Measurements from ENCODE around the gene SRRM3.
A peak's percentile ranks its signal among the peaks of the same experiment; 100 is the strongest.

Gene SRRM3

GRCh38 chr7:76318488-76319353 lies 117.0 kb downstream of the SRRM3 start:
- Histone ChIP-seq H3K27me3 (ENCODE audit: control insufficient read depth, low read length) (no peaks in the 10 kb centered on the region), H3K27ac (ENCODE audit: low read depth, low read length) (peak overlapping the region; percentile 12; the same call in 1 of the 2 replicates), H3K79me2 (ENCODE audit: control insufficient read depth, low read length) (no peaks in the 10 kb centered on the region), H3K4me3 (ENCODE audit: low read length) (peak overlapping the region; percentile 77), H3K36me3 (ENCODE audit: control insufficient read depth, low read length) (no peaks in the 10 kb centered on the region), H4K20me1 (ENCODE audit: control insufficient read depth, insufficient read depth, low read depth, low read length) (no peaks in the 10 kb centered on the region), H3K9me2 (replicated peaks; ENCODE audit: control insufficient read depth, low read length) (no peaks in the 10 kb centered on the region), H3K9me3 (ENCODE audit: control insufficient read depth, insufficient read depth, low read length) (no peaks in the 10 kb centered on the region), H3K4me2 (ENCODE audit: low read length) (peak overlapping the region; percentile 90), H3F3A (ENCODE audit: control insufficient read depth, insufficient read depth) (peaks cover 36% of the 10 kb centered on the region), H3K4me1 (ENCODE audit: control insufficient read depth, low read length) (peaks cover 33% of the 10 kb centered on the region)
- no peak for TF ChIP-seq EZH2phosphoT487 (IDR thresholded peaks at IDR 0.05; ENCODE audit: borderline replicate concordance, low read length)
- no peak for TF ChIP-seq CTCF (IDR thresholded peaks at IDR 0.05; ENCODE audit: low read depth, low read length, poor library complexity, severe bottlenecking)

- no peaks in the 10 kb centered on the region for H3K9me3 ChIP-seq (ENCODE audit: control insufficient read depth, insufficient read depth, low read length)
- no peak overlapping the region for H3K27ac ChIP-seq (ENCODE audit: low read depth, low read length)
- H3K79me2 ChIP-seq (ENCODE audit: control insufficient read depth, low read length), result peaks cover 38% of the 10 kb centered on the region
- H3K4me3 ChIP-seq (ENCODE audit: low read length), result no peak overlapping the region
- no peaks in the 10 kb centered on the region for H3K27me3 ChIP-seq (ENCODE audit: control insufficient read depth, low read length)
- TF ChIP-seq EZH2phosphoT487 (IDR thresholded peaks at IDR 0.05; ENCODE audit: borderline replicate concordance, low read length) (no peak), CTCF (IDR thresholded peaks at IDR 0.05; ENCODE audit: low read depth, low read length, poor library complexity, severe bottlenecking) (no peak)
- no peak overlapping the region for H3K4me2 ChIP-seq (ENCODE audit: low read length)
- peaks cover 48% of the 10 kb centered on the region for H3K36me3 ChIP-seq (ENCODE audit: control insufficient read depth, low read length)
- peaks cover under 1% of the 10 kb centered on the region for H3K4me1 ChIP-seq (ENCODE audit: control insufficient read depth, low read length)
- peaks cover 5% of the 10 kb centered on the region; the same call in 1 of the 2 replicates for H4K20me1 ChIP-seq (ENCODE audit: control insufficient read depth, insufficient read depth, low read depth, low read length)
- peaks cover 25% of the 10 kb centered on the region for H3F3A ChIP-seq (ENCODE audit: control insufficient read depth, insufficient read depth)
- H3K9me2 ChIP-seq (replicated peaks; ENCODE audit: control insufficient read depth, low read length), result no peaks in the 10 kb centered on the region
These were observed 123.4 kb downstream of the SRRM3 start for GRCh38 chr7:76325092-76325491.

GRCh38 chr7:76325811-76326210 lies 124.1 kb downstream of the SRRM3 start:
- Histone ChIP-seq H3F3A (ENCODE audit: control insufficient read depth, insufficient read depth) (peaks cover 24% of the 10 kb centered on the region), H3K4me3 (ENCODE audit: low read length) (no peak overlapping the region), H3K9me3 (ENCODE audit: control insufficient read depth, insufficient read depth, low read length) (no peaks in the 10 kb centered on the region), H3K4me1 (ENCODE audit: control insufficient read depth, low read length) (no peaks in the 10 kb centered on the region), H3K27ac (ENCODE audit: low read depth, low read length) (no peak overlapping the region), H3K36me3 (ENCODE audit: control insufficient read depth, low read length) (peaks cover 56% of the 10 kb centered on the region), H3K4me2 (ENCODE audit: low read length) (no peak overlapping the region), H3K9me2 (replicated peaks; ENCODE audit: control insufficient read depth, low read length) (no peaks in the 10 kb centered on the region), H3K27me3 (ENCODE audit: control insufficient read depth, low read length) (no peaks in the 10 kb centered on the region), H3K79me2 (ENCODE audit: control insufficient read depth, low read length) (peaks cover 45% of the 10 kb centered on the region), H4K20me1 (ENCODE audit: control insufficient read depth, insufficient read depth, low read depth, low read length) (peaks cover 10% of the 10 kb centered on the region; the same call in 1 of the 2 replicates)
- no peak for TF ChIP-seq EZH2phosphoT487 (IDR thresholded peaks at IDR 0.05; ENCODE audit: borderline replicate concordance, low read length)
- TF ChIP-seq CTCF (IDR thresholded peaks at IDR 0.05; ENCODE audit: low read depth, low read length, poor library complexity, severe bottlenecking), result no peak
